Tibial artery (tissue), 4 donors: ENCODE measurements around the gene SSC5D.

ENCODE experiments used
- DNase-seq, 2 donors: peaks; one replicate each; pipeline ENCODE4 v3.0.0-alpha.2; 2019
- H3K27ac ChIP-seq, 2 donors: fragments of 200-600 bp; sonication (generic) in 1 of 2; 1 replicate in 1 of 2; 2 replicates in 1 of 2; pipeline ENCODE4 v1.5.1; 2018 to 2019; ENCODE audit warnings: mild to moderate bottlenecking in 1 of 2
- H3K27me3 ChIP-seq, 2 donors: fragments of 200-600 bp; sonication (generic) in 1 of 2; one replicate each; pipeline versions ENCODE4 v1.5.1 to v1.6.0; 2016 to 2019
- H3K36me3 ChIP-seq, 3 donors: fragments of 200-600 bp; sonication (generic) in 2 of 3; one replicate each; pipeline ENCODE4 v1.5.1; 2016 to 2019; ENCODE audit warnings: mild to moderate bottlenecking in 2 of 3
- H3K4me1 ChIP-seq, 4 donors: fragments of 200-600 bp; sonication (generic) in 2 of 4; 1 replicate in 3 of 4; 2 replicates in 1 of 4; pipeline ENCODE4 v1.5.1; 2016 to 2019
- H3K4me3 ChIP-seq, 2 donors: fragments of 200-600 bp; sonication (generic) in 1 of 2; 1 replicate in 1 of 2; 2 replicates in 1 of 2; pipeline ENCODE4 v1.5.1; 2018 to 2019; ENCODE audit warnings: mild to moderate bottlenecking in 2 of 2
- H3K9me3 ChIP-seq, 3 donors: fragments of 200-600 bp; sonication (generic) in 1 of 3; one replicate each; pipeline ENCODE4 v1.5.1; 2016 to 2019
- CTCF ChIP-seq, 2 experiments: fragments of 200-600 bp in 1 of 2; fragments of 450-650 bp in 1 of 2; IDR thresholded peaks; one replicate each; pipeline ENCODE4 v1.5.1; 2017 to 2019; ENCODE audit warnings: antibody characterized with exemption in 2 of 2, mild to moderate bottlenecking in 1 of 2, moderate library complexity in 1 of 2
- intact Hi-C: fragments of 100-400 bp; cut with DNase I; formaldehyde crosslinking; loops from one replicate; pipeline ENCODE4 v1.15.0; 2023; ENCODE audit warnings: low total_unique reads

The SSC5D gene

GRCh38 chr19:55442372-55442961 is 45.8 kb upstream of the SSC5D start:
- Histone ChIP-seq H3K36me3 (no peaks in the 10 kb centered on the region), H3K9me3 (no peaks in the 10 kb centered on the region), H3K27ac (no peak overlapping the region), H3K27me3 (peaks cover 0 to 93% of the 10 kb centered on the region in 2 donors), H3K4me1 (peaks cover 0 to 22% (median 9%) of the 10 kb centered on the region in 4 donors), H3K4me3 (no peak overlapping the region)
- no peak for TF ChIP-seq CTCF (IDR thresholded peaks at IDR 0.05)
- no peak for DNase-seq
- intact Hi-C loops: no loop called here

DNA sequence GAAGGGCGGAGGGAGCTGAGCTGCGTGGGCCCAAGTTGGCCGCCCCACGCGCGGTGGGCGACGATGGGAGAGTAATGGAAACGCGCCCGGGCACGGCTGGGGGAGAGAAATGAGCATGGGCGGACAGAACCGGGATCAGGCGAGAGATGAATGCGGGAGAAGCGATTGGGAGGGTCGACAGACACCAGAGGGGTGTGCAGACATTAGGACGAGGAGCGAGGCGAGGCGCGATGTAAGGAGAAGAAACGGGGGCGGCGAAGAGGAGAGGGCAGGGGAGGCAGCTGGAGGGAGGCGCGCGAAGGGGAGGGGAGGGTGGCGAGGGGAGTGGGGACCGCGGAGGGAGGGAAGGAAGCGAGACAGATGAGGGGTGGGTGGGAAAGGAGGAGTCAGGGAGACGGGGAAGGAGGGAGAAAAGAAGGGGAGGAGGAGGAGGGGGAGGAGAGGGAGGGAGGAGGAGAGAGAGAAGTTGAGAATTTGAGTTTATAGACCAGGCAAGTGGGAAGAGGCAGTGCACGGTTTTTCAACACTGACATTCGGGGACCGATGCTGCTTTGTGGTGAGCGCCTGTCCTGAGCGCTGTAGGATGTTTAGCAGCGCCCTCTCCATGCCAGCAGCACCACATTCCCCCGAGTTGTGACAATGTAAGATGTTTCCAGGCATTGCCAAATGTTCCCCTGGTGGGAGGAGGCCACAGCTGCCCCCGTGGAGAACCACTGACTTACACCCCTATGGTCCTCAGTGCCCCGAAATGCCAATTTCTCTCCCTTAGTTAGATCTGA is 45.0 kb upstream of the SSC5D start, which contains the start of gene SHISA7:
TSS of gene SHISA7 (minus strand) at position 256 of the 779 bp plus-strand sequence. CDS start 437 bp downstream, outside the sequence.
- H3K4me3 ChIP-seq: no peak within 1 kb of the TSS
- intact Hi-C loops: no loop called here
- peaks cover 0 to 22% (median 9%) of the 10 kb centered on the region in 4 donors for H3K4me1 ChIP-seq
- H3K9me3 ChIP-seq: no peaks in the 10 kb centered on the region
- no peak for DNase-seq
- H3K27me3 ChIP-seq: peaks cover 0 to 86% of the 10 kb centered on the region in 2 donors
- no peaks in the 10 kb centered on the region for H3K36me3 ChIP-seq
- no peak for TF ChIP-seq CTCF (IDR thresholded peaks at IDR 0.05)
- no peak within 1 kb of the TSS for H3K27ac ChIP-seq

- Histone ChIP-seq H3K4me3 (no peak overlapping the region), H3K36me3 (no peaks in the 10 kb centered on the region), H3K9me3 (no peaks in the 10 kb centered on the region), H3K27me3 (peaks cover 0 to 79% of the 10 kb centered on the region in 2 donors), H3K27ac (no peak overlapping the region), H3K4me1 (peaks cover 0 to 22% (median 9%) of the 10 kb centered on the region in 4 donors)
- no peak for DNase-seq
- TF ChIP-seq CTCF (IDR thresholded peaks at IDR 0.05): no peak
- intact Hi-C loops: no loop called here
These were observed 44.3 kb upstream of the SSC5D start for GRCh38 chr19:55443824-55444480.

- Histone ChIP-seq H3K4me3 (no peak overlapping the region), H3K4me1 (peaks cover 0 to 22% (median 9%) of the 10 kb centered on the region in 4 donors), H3K27me3 (peaks cover 0 to 79% of the 10 kb centered on the region in 2 donors), H3K27ac (no peak overlapping the region), H3K36me3 (no peaks in the 10 kb centered on the region), H3K9me3 (no peaks in the 10 kb centered on the region)
- no peak for DNase-seq
- no peak for TF ChIP-seq CTCF (IDR thresholded peaks at IDR 0.05)
- intact Hi-C loops: no loop called here
These were observed 43.6 kb upstream of the SSC5D start for GRCh38 chr19:55444646-55445045.

DNA sequence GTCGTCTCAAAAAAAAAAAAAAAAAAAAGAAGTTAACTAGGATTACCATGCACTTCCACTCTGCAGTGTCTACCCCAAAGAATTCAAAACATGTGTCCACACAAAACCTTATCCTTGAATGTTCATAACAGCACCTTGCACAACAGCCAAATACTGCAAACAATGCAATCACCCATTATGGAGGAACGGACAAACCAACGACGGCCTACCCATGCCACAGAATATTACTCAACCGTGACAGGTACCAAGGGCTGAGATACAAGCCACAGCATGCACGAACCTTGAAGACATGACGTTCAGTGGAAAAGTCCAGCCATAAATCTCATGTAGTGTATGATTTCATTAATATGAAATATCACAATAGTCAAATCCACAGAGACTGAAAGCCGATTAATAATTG is 42.2 kb upstream of the SSC5D start:
- no peaks in the 10 kb centered on the region for H3K36me3 ChIP-seq
- no peak overlapping the region for H3K27ac ChIP-seq
- no peak overlapping the region for H3K4me3 ChIP-seq
- H3K4me1 ChIP-seq: peaks cover 0 to 18% (median 8%) of the 10 kb centered on the region in 4 donors
- no peaks in the 10 kb centered on the region for H3K9me3 ChIP-seq
- peaks cover under 1 to 75% of the 10 kb centered on the region in 2 donors for H3K27me3 ChIP-seq
- intact Hi-C loops: no loop called here
- no peak for TF ChIP-seq CTCF (IDR thresholded peaks at IDR 0.05)
- DNase-seq: no peak
